GM18861 (cell line): ENCODE data around the gene MEF2A.

ENCODE experiments used
- ATAC-seq: cut with Tn5 transposase; IDR thresholded peaks from one replicate; pipeline ENCODE4 v1.9.1; 2021; ENCODE audit not compliant: unreplicated experiment

The MEF2A gene

GRCh38 chr15:99562238-99562637 lies 3.5 kb upstream of the MEF2A start:
- no peak for ATAC-seq

GRCh38 chr15:99564221-99565048 lies 1.3 kb upstream of the MEF2A start:
- peak; percentile 33 for ATAC-seq

- ATAC-seq = no peak
Observed at GRCh38 chr15:99565049-99565298, 810 bp upstream of the MEF2A start.

GRCh38 chr15:99566157-99566897 lies 543 bp downstream of the MEF2A start:
- no peak for ATAC-seq

GRCh38 chr15:99568625-99569352 lies 3.0 kb downstream of the MEF2A start:
- ATAC-seq = no peak

- no peak for ATAC-seq
Observed at GRCh38 chr15:99571299-99571698, 5.5 kb downstream of the MEF2A start.

GRCh38 chr15:99574048-99574447 lies 8.3 kb downstream of the MEF2A start:
- ATAC-seq = no peak

- no peak for ATAC-seq
Observed at GRCh38 chr15:99574502-99574901, 8.7 kb downstream of the MEF2A start.

- no peak for ATAC-seq
Observed at GRCh38 chr15:99578809-99579208, 13.0 kb downstream of the MEF2A start.

- no peak for ATAC-seq
Observed at GRCh38 chr15:99580076-99580475, 14.3 kb downstream of the MEF2A start.

GRCh38 chr15:99582508-99582960 lies 16.8 kb downstream of the MEF2A start:
- no peak for ATAC-seq

GRCh38 chr15:99584081-99584600 lies 18.4 kb downstream of the MEF2A start:
- ATAC-seq = no peak

GRCh38 chr15:99586121-99586520 lies 20.3 kb downstream of the MEF2A start:
- no peak for ATAC-seq

GRCh38 chr15:99589801-99590200 lies 24.0 kb downstream of the MEF2A start:
- ATAC-seq = no peak

- ATAC-seq = peak; percentile 80
Observed at GRCh38 chr15:99590913-99591646, 25.3 kb downstream of the MEF2A start.

- ATAC-seq = no peak
Observed at GRCh38 chr15:99592145-99592791, 26.5 kb downstream of the MEF2A start.

GRCh38 chr15:99593070-99593469 lies 27.3 kb downstream of the MEF2A start:
- no peak for ATAC-seq

- no peak for ATAC-seq
Observed at GRCh38 chr15:99594916-99595315, 29.1 kb downstream of the MEF2A start.

GRCh38 chr15:99598296-99598695 lies 32.5 kb downstream of the MEF2A start:
- no peak for ATAC-seq

GRCh38 chr15:99603828-99604227 lies 38.0 kb downstream of the MEF2A start:
- ATAC-seq = no peak
